Right renal pelvis (tissue), 4 donors: ENCODE measurements around the gene HLA-DQA1. TPM values are rescaled to one million over a fixed set of nuclear protein-coding genes. Genes with fewer than 3 reads are reported as not detected.
"Not testable (repeated sequence)": the region's sequence is repeated elsewhere in the genome, so short reads cannot be mapped to it uniquely, and the experiment has no call there.

ENCODE experiments used
- DNase-seq, 4 donors: peaks; one replicate each; pipeline ENCODE4 v3.0.0-alpha.2; 2013; ENCODE audit warnings: low read depth in 4 of 4, low spot score in 3 of 4, missing footprints in 1 of 4
- polyA plus RNA-seq, 4 donors: library from polyadenylated mRNA; unstranded; fragments of 120-200 nt; gene quantifications; one replicate each; pipeline ENCODE4 v1.2.1, GENCODE V29; 2013; ENCODE audit not compliant: insufficient read length in 4 of 4

The HLA-DQA1 gene
- polyA plus RNA-seq, 4 donors = 2.7 to 6.7 (median 3.6) TPM

- no peak for DNase-seq
These were observed 15.8 kb upstream of the HLA-DQA1 start for GRCh38 chr6:32621372-32621771.

GRCh38 chr6:32622545-32623401 lies 14.4 kb upstream of the HLA-DQA1 start:
- no peak for DNase-seq

- DNase-seq = no peak
These were observed 13.5 kb upstream of the HLA-DQA1 start for GRCh38 chr6:32623693-32624092.

- no peak for DNase-seq
These were observed 12.6 kb upstream of the HLA-DQA1 start for GRCh38 chr6:32624565-32624964.

- DNase-seq = no peak
These were observed 12.1 kb upstream of the HLA-DQA1 start for GRCh38 chr6:32625137-32625536.

GRCh38 chr6:32627249-32627648 lies 10.0 kb upstream of the HLA-DQA1 start:
- DNase-seq = no peak

- DNase-seq = no peak
These were observed 9.4 kb upstream of the HLA-DQA1 start for GRCh38 chr6:32627831-32628230.

- DNase-seq = not testable (repeated sequence)
These were observed 7.4 kb upstream of the HLA-DQA1 start for GRCh38 chr6:32629793-32630192.

- DNase-seq = no peak
These were observed 1.6 kb upstream of the HLA-DQA1 start for GRCh38 chr6:32635526-32636123.

GRCh38 chr6:32637883-32638282 lies 677 bp downstream of the HLA-DQA1 start:
- DNase-seq = no peak

- no peak for DNase-seq
These were observed 1.5 kb downstream of the HLA-DQA1 start for GRCh38 chr6:32638532-32639219.

GRCh38 chr6:32639440-32640394 lies 2.5 kb downstream of the HLA-DQA1 start:
- DNase-seq = no peak

- DNase-seq = no peak
These were observed 3.9 kb downstream of the HLA-DQA1 start for GRCh38 chr6:32641122-32641521.

GRCh38 chr6:32641785-32642719 lies 4.8 kb downstream of the HLA-DQA1 start:
- not testable (repeated sequence) for DNase-seq

- DNase-seq = no peak
These were observed 5.5 kb downstream of the HLA-DQA1 start for GRCh38 chr6:32642720-32643106.

GRCh38 chr6:32643904-32644303 lies 6.7 kb downstream of the HLA-DQA1 start:
- DNase-seq = no peak

- no peak for DNase-seq
These were observed 8.0 kb downstream of the HLA-DQA1 start for GRCh38 chr6:32645047-32645703.

- no peak for DNase-seq
These were observed 18.1 kb downstream of the HLA-DQA1 start for GRCh38 chr6:32655203-32655710.

GRCh38 chr6:32657329-32657728 lies 20.1 kb downstream of the HLA-DQA1 start:
- DNase-seq = not testable (repeated sequence)
